Testis (tissue), 2 donors: ENCODE data around the gene DIS3L2.

Source experiments
- CTCF ChIP-seq, 3 experiments: fragments of 450-650 bp in 2 of 3; fragments of 200-600 bp in 1 of 3; sonication (generic) in 1 of 3; IDR thresholded peaks; one replicate each; pipeline ENCODE4 v1.5.1; 2016 to 2019; ENCODE audit warnings: antibody characterized with exemption in 3 of 3, mild to moderate bottlenecking in 2 of 3, moderate library complexity in 1 of 3
- POLR2A ChIP-seq: fragments of 450-650 bp; IDR thresholded peaks from one replicate; pipeline ENCODE4 v1.6.1; 2017; ENCODE audit warnings: antibody characterized with exemption, mild to moderate bottlenecking, moderate library complexity

GRCh38 chr2:231947694-231948093 lies 13.8 kb upstream of the DIS3L2 start:
- TF ChIP-seq CTCF (IDR thresholded peaks at IDR 0.05) (no peak), POLR2A (no peak)
